ENCODE measurements around the gene BMP2K.

DNA sequence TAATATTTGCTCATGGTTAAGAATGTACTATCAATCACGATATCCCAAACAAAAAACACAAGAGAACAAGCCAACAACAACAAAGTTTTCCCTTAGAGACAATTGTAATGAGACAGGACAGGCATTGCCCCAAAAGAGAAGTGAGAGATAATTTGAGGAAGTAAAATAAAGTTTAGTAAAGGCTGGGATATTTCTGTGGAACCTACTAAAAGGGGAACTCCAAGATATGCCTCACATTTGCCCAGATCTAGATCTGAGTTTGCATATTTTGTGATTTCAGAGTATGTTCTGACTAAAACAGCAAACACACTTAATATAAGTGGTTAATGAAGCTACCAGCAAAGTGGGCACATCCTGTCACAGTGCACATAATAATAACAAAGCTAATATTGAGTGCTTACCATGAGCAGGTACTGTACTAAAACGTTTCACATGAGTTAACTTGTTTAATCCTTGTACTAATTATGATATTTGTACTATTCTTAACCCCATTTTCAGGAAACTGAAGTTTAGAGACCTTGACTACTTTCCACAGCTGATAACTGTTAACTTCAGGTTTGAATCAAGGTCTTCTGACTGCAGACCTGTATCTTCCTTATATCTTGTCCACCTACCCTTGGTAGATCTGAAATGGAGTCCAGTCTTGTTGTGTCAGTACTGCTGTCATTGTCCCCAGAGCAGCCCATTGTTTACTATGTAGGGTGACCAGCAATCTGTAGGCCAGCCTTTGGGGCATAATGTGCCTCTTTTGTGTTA, 26.0 kb upstream of the BMP2K start:
- TF ChIP-seq CTCF (IDR thresholded peaks at IDR 0.05) (no peak), POLR2A (IDR thresholded peaks at IDR 0.05) (no peak)

Measured in testis (tissue), 2 donors.